Thoracic aorta (tissue), 2 donors: Measurements from ENCODE around the gene C2orf78. TPM values are rescaled to one million over a fixed set of nuclear protein-coding genes. Genes with fewer than 3 reads are reported as not detected.

Source experiments
- ATAC-seq: fragments of 150-250 bp; one replicate; pipeline ENCODE4 v1.8.0; 2017; ENCODE audit warnings: low read depth; ENCODE audit not compliant: insufficient number of reproducible peaks, low FRiP score
- DNase-seq: peaks from one replicate; pipeline ENCODE4 v3.0.0-alpha.2; 2020; ENCODE audit warnings: low spot score
- H3K27ac ChIP-seq, 2 donors: fragments of 200-600 bp; sonication (generic); 1 replicate in 1 of 2; 2 replicates in 1 of 2; pipeline ENCODE4 v1.5.1; 2016; ENCODE audit warnings: mild to moderate bottlenecking in 2 of 2, moderate library complexity in 2 of 2
- H3K27me3 ChIP-seq: fragments of 200-600 bp; sonication (generic); replicated peaks from 2 replicates; pipeline ENCODE4 v1.6.0; 2016; ENCODE audit warnings: mild to moderate bottlenecking; ENCODE audit not compliant: insufficient read depth
- H3K36me3 ChIP-seq: fragments of 200-600 bp; sonication (generic); one replicate; pipeline ENCODE4 v1.5.1; 2016
- H3K4me1 ChIP-seq, 2 donors: fragments of 200-600 bp; sonication (generic); 1 replicate in 1 of 2; 2 replicates in 1 of 2; pipeline versions ENCODE4 v1.5.1 to v1.6.0; 2016; ENCODE audit warnings: low read depth in 2 of 2, mild to moderate bottlenecking in 1 of 2; ENCODE audit not compliant: control insufficient read depth in 1 of 2
- H3K4me3 ChIP-seq: fragments of 200-600 bp; sonication (generic); 2 replicates; pipeline ENCODE4 v1.5.1; 2016; ENCODE audit warnings: mild to moderate bottlenecking
- H3K9me3 ChIP-seq: fragments of 200-600 bp; sonication (generic); 2 replicates; pipeline ENCODE4 v1.5.1; 2016
- total RNA-seq, 2 donors: library from RNA; depleted of rRNA; stranded (reverse); fragments of >200 nt; gene quantifications; one replicate each; pipeline versions ENCODE4 v1.1.0 to v1.2.3, GENCODE V29; 2016
- TF ChIP-seq, protein P1 (sequence below): fragments of 200-600 bp; sonication (generic); IDR thresholded peaks from one replicate; pipeline ENCODE4 v1.5.1; 2019; ENCODE audit warnings: antibody characterized with exemption

The C2orf78 gene
- total RNA-seq, 2 donors from 2014 or later = not detected

DNA sequence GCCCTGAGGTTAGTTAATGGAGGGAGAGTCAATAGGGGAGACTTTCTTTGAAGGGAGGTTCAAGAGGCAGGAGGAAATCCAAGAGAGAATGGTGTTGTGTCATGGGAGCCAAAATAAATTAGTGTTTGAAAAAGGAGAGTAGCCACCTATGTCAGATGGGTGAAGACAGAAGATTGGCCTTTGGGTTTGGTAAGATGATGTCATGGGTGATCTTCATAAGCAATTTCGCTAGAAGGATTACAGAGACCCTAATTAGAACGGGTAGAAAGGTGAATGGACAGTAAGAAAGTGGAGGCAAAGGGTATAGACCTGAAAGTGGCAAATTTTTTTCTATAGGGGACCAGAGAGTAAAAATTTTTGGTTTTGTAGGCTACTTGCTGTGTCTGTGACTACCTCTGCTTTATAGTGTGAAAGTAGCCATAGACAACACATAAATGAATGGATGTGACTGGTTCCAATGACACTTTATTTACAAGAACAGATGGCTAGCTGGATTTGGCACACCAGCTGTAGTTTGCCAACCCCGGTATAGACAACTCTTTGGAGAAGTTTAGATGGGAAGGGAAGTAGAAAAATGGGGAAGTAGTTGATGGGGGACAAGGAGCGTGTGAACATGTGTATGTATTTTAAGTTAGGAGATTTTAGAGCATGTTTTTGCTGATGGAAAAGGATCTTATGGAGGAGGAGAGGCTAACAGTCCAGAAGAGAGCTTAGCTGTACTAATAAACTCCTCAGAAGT, 54.0 kb downstream of the C2orf78 start:
- TF ChIP-seq, protein P1, sequence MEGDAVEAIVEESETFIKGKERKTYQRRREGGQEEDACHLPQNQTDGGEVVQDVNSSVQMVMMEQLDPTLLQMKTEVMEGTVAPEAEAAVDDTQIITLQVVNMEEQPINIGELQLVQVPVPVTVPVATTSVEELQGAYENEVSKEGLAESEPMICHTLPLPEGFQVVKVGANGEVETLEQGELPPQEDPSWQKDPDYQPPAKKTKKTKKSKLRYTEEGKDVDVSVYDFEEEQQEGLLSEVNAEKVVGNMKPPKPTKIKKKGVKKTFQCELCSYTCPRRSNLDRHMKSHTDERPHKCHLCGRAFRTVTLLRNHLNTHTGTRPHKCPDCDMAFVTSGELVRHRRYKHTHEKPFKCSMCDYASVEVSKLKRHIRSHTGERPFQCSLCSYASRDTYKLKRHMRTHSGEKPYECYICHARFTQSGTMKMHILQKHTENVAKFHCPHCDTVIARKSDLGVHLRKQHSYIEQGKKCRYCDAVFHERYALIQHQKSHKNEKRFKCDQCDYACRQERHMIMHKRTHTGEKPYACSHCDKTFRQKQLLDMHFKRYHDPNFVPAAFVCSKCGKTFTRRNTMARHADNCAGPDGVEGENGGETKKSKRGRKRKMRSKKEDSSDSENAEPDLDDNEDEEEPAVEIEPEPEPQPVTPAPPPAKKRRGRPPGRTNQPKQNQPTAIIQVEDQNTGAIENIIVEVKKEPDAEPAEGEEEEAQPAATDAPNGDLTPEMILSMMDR = no peak
- no peak for ATAC-seq
- Histone ChIP-seq H3K27ac (peak overlapping the region in 1 of 2 donors; percentile 39), H3K27me3 (no peaks in the 10 kb centered on the region), H3K36me3 (peaks cover 2% of the 10 kb centered on the region), H3K4me3 (no peak overlapping the region), H3K4me1 (peaks cover 4 to 16% of the 10 kb centered on the region in 2 donors), H3K9me3 (no peaks in the 10 kb centered on the region)
- DNase-seq = no peak

DNA sequence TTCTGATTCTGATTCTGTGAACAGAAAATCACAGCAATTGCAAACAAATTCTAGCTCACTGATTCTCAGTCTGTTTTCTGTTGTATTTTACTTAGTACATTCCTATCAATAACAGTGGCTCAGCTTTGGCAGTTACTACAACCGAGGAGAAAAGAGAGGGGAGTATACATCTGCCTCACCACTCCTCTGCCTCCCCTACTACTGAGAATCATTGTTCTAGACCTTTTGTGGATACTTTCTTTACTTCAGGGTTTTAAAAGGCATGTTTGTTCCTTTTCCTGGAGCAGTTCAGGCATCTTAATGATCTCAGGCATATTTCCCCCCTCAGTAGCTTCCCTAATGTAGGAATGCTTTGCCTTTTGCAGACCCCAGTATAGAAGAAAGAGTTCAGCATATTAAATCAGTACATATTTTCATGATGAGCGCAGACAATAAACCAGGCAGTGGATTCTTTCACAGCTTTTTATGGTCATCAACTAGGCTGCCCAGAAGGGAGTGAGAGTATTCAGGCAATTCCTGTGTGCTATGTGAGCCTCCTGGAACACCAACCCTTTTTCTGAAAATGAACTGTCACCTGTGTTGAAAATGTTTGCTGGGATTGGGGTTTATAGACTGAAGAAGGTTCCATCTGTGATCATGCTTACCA, 55.0 kb downstream of the C2orf78 start:
- no peak for DNase-seq
- Histone ChIP-seq H3K27ac (peak overlapping the region; percentile 39 to 41), H3K36me3 (peaks cover 2% of the 10 kb centered on the region), H3K27me3 (no peaks in the 10 kb centered on the region), H3K4me3 (no peak overlapping the region), H3K4me1 (peaks cover 4 to 10% of the 10 kb centered on the region in 2 donors), H3K9me3 (no peaks in the 10 kb centered on the region)
- ATAC-seq = no peak
- TF ChIP-seq, protein P1 = no peak

DNA sequence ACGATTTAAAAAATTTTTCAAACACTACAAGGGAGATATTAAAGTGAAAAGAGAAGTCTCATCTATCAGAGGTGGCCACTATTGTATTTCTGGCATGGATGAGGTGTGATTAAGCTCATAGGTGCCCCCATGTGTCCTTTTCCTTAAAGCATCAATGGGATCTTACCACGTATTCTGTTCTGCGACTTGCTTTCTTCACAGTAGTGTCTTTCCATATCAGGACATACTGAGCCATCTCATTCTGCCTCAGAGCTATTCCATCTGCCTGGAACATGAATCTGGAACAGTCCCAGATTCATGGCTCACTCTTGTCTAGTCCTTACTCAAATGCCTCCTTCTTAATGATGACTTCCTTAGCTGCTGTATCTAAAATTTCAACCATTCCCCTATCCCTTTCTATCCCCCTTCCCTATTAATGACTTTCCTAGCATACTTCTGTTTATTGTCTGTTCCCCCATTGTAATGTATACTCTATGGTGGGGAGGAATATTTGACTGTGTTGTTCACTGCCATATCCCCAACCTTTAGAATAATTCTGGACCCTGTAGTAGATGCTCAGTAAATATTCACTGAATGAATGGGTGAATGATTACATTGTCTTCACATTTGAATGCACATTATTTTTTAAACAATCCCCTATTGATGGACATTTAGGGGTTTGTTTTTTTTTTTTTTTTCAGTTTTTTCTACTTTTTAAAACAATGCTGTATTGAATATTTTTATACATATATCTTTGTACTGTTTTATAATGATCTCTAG, 55.8 kb downstream of the C2orf78 start:
- ATAC-seq (no peak), DNase-seq (no peak)
- Histone ChIP-seq H3K27ac (peak overlapping the region in 1 of 2 donors; percentile 39), H3K9me3 (no peaks in the 10 kb centered on the region), H3K36me3 (peaks cover 4% of the 10 kb centered on the region), H3K27me3 (no peaks in the 10 kb centered on the region), H3K4me1 (peaks cover 4 to 10% of the 10 kb centered on the region in 2 donors), H3K4me3 (no peak overlapping the region)
- TF ChIP-seq, protein P1 = no peak

DNA sequence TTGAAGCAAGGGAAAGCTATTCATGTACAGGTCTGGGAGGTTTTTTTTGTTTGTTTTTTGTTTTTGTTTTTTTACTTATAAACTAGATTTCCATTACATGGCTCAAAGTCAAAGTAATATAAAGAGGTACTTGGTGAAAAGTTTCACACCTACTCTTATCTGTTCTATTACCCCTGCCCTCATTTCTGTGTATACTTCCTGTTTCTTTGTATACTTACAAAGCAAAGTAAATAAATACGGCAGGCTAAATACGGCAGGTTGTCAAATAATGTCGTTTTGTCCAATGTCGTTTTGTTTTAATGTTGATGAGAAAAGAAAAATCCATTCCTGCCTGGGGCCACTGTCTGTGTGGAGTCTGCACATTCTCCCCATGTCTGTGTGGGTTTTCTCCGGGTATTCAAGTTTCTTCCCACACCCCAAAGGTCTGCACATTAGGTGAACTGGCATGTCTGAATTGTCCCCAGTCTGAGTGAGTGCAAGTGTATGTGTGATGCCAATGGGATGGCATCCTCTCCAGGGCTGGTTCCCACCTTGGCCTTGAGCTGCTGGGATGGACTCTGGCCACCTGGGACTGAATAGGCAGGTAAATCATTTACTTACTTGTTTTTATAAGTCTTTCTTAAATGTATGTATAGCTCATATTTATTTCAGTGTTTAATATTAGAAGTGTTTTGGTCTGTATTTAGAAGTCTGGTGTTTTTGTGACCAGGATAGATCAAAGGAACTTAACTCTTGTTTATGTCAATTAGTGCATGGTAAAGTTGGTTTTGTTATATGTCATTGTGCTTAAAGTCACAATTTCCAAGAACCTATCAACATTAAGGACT, 58.1 kb downstream of the C2orf78 start:
- Histone ChIP-seq H3K27ac (no peak overlapping the region), H3K27me3 (no peaks in the 10 kb centered on the region), H3K4me3 (no peak overlapping the region), H3K4me1 (peaks cover 4 to 10% of the 10 kb centered on the region in 2 donors), H3K36me3 (peaks cover 21% of the 10 kb centered on the region), H3K9me3 (no peaks in the 10 kb centered on the region)
- ATAC-seq (no peak), DNase-seq (no peak)
- TF ChIP-seq, protein P1 = no peak
